Measurements from ENCODE around the gene POLR2H.

Gene POLR2H

DNA sequence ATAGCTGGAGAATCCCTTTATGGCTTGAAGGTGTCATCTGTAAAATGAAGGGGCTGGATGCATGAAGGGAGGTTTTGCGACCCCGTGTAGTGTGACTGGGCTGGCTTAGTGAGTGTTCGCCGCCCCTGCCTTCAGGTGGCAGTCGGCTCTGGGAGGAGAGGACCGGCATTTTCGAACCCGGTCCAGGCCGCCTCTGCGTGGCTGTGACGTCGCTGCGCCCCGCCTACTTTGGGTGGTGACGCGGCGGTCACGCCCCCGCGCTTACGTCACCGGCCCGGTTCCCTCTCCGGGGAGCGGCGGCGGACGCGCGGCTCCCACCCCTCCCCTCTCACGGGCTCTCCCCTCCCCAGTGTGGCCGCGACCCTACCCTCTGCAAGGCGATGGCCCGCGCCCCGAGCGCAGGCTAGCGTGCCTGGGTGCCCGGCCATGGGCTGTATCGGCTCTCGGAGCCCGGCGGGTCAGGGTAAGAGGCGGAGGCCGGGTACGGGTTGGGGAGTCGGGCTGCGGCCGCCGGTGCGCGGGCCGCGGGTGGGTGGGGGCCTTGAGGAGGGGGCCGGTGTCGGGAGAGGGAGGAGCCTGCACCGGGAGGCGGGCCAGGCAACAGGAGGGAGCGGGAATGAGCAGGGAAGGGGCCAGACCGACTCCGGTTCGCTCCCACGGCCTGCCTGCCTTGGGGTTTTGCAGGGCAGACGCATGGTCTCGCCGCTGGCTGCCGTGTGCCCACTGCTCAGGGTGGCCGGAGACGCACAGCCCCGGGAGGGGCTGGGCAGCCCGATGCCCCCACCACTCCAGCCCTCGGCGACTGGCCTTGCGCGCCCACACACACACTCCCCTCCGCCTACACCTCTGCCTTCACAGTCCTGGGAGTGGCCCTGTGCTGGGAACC, 25.6 kb upstream of the POLR2H start:
- H4K12ac ChIP-seq (ENCODE audit: low read depth, low read length) = peak overlapping the region; percentile 74
- H4K8ac ChIP-seq (ENCODE audit: low read depth, low read length) = peak overlapping the region; percentile 86
- H3K18ac ChIP-seq (ENCODE audit: low read length) = peak overlapping the region; percentile 88
- H2BK12ac ChIP-seq (ENCODE audit: low read length) = no peak overlapping the region
- H3K9ac ChIP-seq (ENCODE audit: low read length) = peak overlapping the region; percentile 85
- H3K27me3 ChIP-seq (ENCODE audit: insufficient read depth, low read length) = no peaks in the 10 kb centered on the region
- peak overlapping the region; percentile 91 for H3K4me3 ChIP-seq (ENCODE audit: low read depth, low read length)
- peaks cover 33 to 41% of the 10 kb centered on the region in 2 experiments for H3K36me3 ChIP-seq (ENCODE audit: control insufficient read depth in 1 of 2, insufficient read depth in 2 of 2, low read length in 2 of 2)
- peak overlapping the region; percentile 8 for H2AK5ac ChIP-seq (ENCODE audit: low read length)
- H3K14ac ChIP-seq (ENCODE audit: low read length) = peak overlapping the region; percentile 81
- H2AFZ ChIP-seq (ENCODE audit: insufficient read depth, low read length, poor library complexity) = peak overlapping the region; percentile 63
- no peak overlapping the region for H3K23ac ChIP-seq (ENCODE audit: low read length)
- peak overlapping the region; percentile 90 for H3K4me2 ChIP-seq (ENCODE audit: low read length)
- peak; percentile 57 to 82 for DNase-seq
- H3K9me3 ChIP-seq (ENCODE audit: insufficient read depth, low read depth, low read length) = peaks cover 5% of the 10 kb centered on the region
- H2BK5ac ChIP-seq (ENCODE audit: low read depth, low read length, poor library complexity) = peak overlapping the region; percentile 68
- peak overlapping the region; percentile 72 for H4K91ac ChIP-seq (ENCODE audit: low read depth, low read length)
- H3K4ac ChIP-seq (ENCODE audit: low read depth, low read length) = peak overlapping the region; percentile 93
- H3K27ac ChIP-seq (ENCODE audit: low read depth, low read length) = peak overlapping the region; percentile 94
- H3K4me1 ChIP-seq (ENCODE audit: control insufficient read depth in 1 of 2, insufficient read depth in 2 of 2, low read length in 2 of 2) = peaks cover 28 to 36% of the 10 kb centered on the region in 2 experiments
- WGBS (ENCODE audit: extremely low coverage, insufficient coverage, insufficient read length) = no CpG with 5 or more reads among the region's 77 CpGs
- H3K79me1 ChIP-seq (ENCODE audit: low read length) = peaks cover 20% of the 10 kb centered on the region
- H2BK120ac ChIP-seq (ENCODE audit: insufficient read depth, low read length, poor library complexity) = peak overlapping the region; percentile 59
- H3K79me2 ChIP-seq (ENCODE audit: control insufficient read depth, insufficient read depth, low read length, poor library complexity) = peaks cover 9% of the 10 kb centered on the region

DNA sequence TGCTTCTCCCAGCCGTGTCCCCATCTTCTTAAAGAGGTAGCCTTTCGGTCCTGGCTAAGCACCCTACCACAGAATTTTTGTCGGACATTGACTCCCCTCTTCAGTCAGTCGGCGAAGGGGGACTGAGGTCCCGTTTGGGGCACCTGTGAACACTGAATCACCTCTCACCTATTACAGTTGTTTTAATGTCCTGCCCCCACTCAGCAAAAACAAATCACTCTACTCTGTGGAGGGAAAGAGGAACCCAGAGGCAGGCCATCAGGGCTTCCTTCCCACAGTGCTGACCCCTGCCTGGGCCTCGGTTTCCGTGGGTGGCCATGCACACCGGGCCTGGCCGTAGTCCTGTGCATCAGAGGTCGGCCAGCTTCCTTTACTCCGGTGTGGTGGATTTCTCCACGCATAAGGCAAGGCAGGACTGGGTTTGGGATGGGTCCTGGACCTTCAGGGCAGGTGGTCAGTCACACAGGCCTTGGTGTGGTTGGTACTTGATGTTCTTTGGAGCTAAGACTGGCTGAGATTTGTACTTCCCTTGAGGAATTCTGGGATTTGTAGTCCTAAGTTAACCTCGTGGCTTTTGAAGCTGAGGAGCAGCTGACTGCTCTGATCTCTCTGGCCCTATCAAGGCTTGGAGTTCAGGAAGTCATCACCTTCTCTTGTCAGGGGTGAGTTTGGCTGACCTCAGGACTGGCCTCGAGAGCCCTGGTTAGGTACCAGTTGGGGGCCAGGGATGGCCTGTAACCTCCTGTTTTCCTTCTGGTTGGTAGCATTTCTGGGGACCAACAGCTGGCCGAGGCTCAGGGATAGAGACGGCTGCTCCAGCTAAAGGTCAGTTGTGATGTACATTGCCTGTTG, 24.7 kb upstream of the POLR2H start:
- Histone ChIP-seq H3K4ac (ENCODE audit: low read depth, low read length) (peak overlapping the region; percentile 93), H3K79me1 (ENCODE audit: low read length) (peaks cover 20% of the 10 kb centered on the region), H3K27ac (ENCODE audit: low read depth, low read length) (peak overlapping the region; percentile 94), H3K27me3 (ENCODE audit: insufficient read depth, low read length) (no peaks in the 10 kb centered on the region), H2AK5ac (ENCODE audit: low read length) (peak overlapping the region; percentile 8), H2BK5ac (ENCODE audit: low read depth, low read length, poor library complexity) (peak overlapping the region; percentile 68), H3K4me2 (ENCODE audit: low read length) (peak overlapping the region; percentile 90), H3K18ac (ENCODE audit: low read length) (peak overlapping the region; percentile 85), H4K8ac (ENCODE audit: low read depth, low read length) (peak overlapping the region; percentile 86), H3K23ac (ENCODE audit: low read length) (no peak overlapping the region), H3K36me3 (ENCODE audit: control insufficient read depth in 1 of 2, insufficient read depth in 2 of 2, low read length in 2 of 2) (peaks cover 24 to 32% of the 10 kb centered on the region in 2 experiments), H3K4me1 (ENCODE audit: control insufficient read depth in 1 of 2, insufficient read depth in 2 of 2, low read length in 2 of 2) (peaks cover 24 to 33% of the 10 kb centered on the region in 2 experiments), H3K4me3 (ENCODE audit: low read depth, low read length) (peak overlapping the region; percentile 91), H3K9ac (ENCODE audit: low read length) (peak overlapping the region; percentile 85), H3K79me2 (ENCODE audit: control insufficient read depth, insufficient read depth, low read length, poor library complexity) (peaks cover 9% of the 10 kb centered on the region), H2BK12ac (ENCODE audit: low read length) (no peak overlapping the region), H4K91ac (ENCODE audit: low read depth, low read length) (peak overlapping the region; percentile 72), H3K14ac (ENCODE audit: low read length) (peak overlapping the region; percentile 81), H3K9me3 (ENCODE audit: insufficient read depth, low read depth, low read length) (peaks cover 5% of the 10 kb centered on the region), H2BK120ac (ENCODE audit: insufficient read depth, low read length, poor library complexity) (peak overlapping the region; percentile 26), H4K12ac (ENCODE audit: low read depth, low read length) (peak overlapping the region; percentile 74), H2AFZ (ENCODE audit: insufficient read depth, low read length, poor library complexity) (peak overlapping the region; percentile 63)
- DNase-seq = no peak
- no CpG with 5 or more reads among the region's 17 CpGs for WGBS (ENCODE audit: extremely low coverage, insufficient coverage, insufficient read length)

DNA sequence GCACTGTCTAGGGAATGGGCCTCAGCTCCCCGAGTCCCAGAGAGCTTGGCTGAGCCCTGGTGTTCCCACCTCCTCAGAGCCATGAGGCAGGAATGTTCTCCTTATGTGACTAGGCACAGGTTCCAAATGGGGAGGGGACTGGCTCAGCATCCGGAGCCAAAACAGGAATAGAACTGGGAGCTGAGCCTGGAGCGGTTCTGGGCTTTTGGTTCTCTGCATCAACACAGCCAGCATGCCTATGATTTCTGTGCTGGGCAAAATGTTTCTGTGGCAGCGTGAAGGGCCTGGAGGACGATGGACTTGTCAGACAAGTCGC, 24.2 kb upstream of the POLR2H start, which contains the start of gene FAM131A:
Gene FAM131A (plus strand): TSS at position 202 of the 316 bp plus-strand sequence. CDS start 31 bp downstream, at position 233.
- H2BK12ac ChIP-seq (ENCODE audit: low read length) = no peak within 1 kb of the TSS
- peaks cover 20% of the 10 kb centered on the region for H3K79me1 ChIP-seq (ENCODE audit: low read length)
- H2BK5ac ChIP-seq (ENCODE audit: low read depth, low read length, poor library complexity) = peak within 1 kb of the TSS; percentile 42
- peak within 1 kb of the TSS; percentile 63 for H2AFZ ChIP-seq (ENCODE audit: insufficient read depth, low read length, poor library complexity)
- no peak for DNase-seq
- H3K36me3 ChIP-seq (ENCODE audit: control insufficient read depth in 1 of 2, insufficient read depth in 2 of 2, low read length in 2 of 2) = peaks cover 22 to 29% of the 10 kb centered on the region in 2 experiments
- WGBS (ENCODE audit: extremely low coverage, insufficient coverage, insufficient read length) = no CpG with 5 or more reads among the region's 6 CpGs
- no peak within 1 kb of the TSS for H3K23ac ChIP-seq (ENCODE audit: low read length)
- H3K4me2 ChIP-seq (ENCODE audit: low read length) = peak within 1 kb of the TSS; percentile 90
- H4K12ac ChIP-seq (ENCODE audit: low read depth, low read length) = peak within 1 kb of the TSS; percentile 74
- peak within 1 kb of the TSS; percentile 85 for H3K9ac ChIP-seq (ENCODE audit: low read length)
- H3K27ac ChIP-seq (ENCODE audit: low read depth, low read length) = peak within 1 kb of the TSS; percentile 94
- peak within 1 kb of the TSS; percentile 72 for H4K91ac ChIP-seq (ENCODE audit: low read depth, low read length)
- peak within 1 kb of the TSS; percentile 81 for H3K14ac ChIP-seq (ENCODE audit: low read length)
- peaks cover 3% of the 10 kb centered on the region for H3K9me3 ChIP-seq (ENCODE audit: insufficient read depth, low read depth, low read length)
- H3K4me3 ChIP-seq (ENCODE audit: low read depth, low read length) = peak within 1 kb of the TSS; percentile 91
- peaks cover 20 to 28% of the 10 kb centered on the region in 2 experiments for H3K4me1 ChIP-seq (ENCODE audit: control insufficient read depth in 1 of 2, insufficient read depth in 2 of 2, low read length in 2 of 2)
- peak within 1 kb of the TSS; percentile 86 for H4K8ac ChIP-seq (ENCODE audit: low read depth, low read length)
- H2BK120ac ChIP-seq (ENCODE audit: insufficient read depth, low read length, poor library complexity) = peak within 1 kb of the TSS; percentile 26
- H3K18ac ChIP-seq (ENCODE audit: low read length) = peak within 1 kb of the TSS; percentile 85
- H3K4ac ChIP-seq (ENCODE audit: low read depth, low read length) = peak within 1 kb of the TSS; percentile 93
- peak within 1 kb of the TSS; percentile 8 for H2AK5ac ChIP-seq (ENCODE audit: low read length)
- H3K79me2 ChIP-seq (ENCODE audit: control insufficient read depth, insufficient read depth, low read length, poor library complexity) = peaks cover 9% of the 10 kb centered on the region
- H3K27me3 ChIP-seq (ENCODE audit: insufficient read depth, low read length) = no peaks in the 10 kb centered on the region

DNA sequence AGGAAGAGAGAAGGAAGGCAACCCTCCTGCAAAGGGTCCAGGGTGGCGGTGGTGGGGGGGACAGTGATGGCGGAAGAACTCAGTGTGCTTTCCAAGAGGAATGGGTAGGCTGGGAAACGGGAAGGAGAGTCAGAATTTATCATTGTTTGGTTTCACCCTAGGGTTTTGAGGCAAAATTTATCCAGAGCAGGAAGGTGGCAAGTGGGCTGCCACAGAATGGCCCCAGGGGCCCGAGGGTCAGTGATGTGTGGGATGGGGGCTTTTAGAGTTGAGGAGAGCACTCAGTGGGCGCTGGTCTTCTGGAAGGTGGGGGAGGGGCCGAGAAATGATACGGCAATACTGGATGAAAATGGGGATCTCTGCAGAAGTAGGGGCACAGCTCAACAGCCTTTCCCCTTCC, 23.5 kb upstream of the POLR2H start:
- no CpG with 5 or more reads among the region's 7 CpGs for WGBS (ENCODE audit: extremely low coverage, insufficient coverage, insufficient read length)
- Histone ChIP-seq H3K36me3 (ENCODE audit: control insufficient read depth in 1 of 2, insufficient read depth in 2 of 2, low read length in 2 of 2) (peaks cover 22 to 29% of the 10 kb centered on the region in 2 experiments), H4K12ac (ENCODE audit: low read depth, low read length) (no peak overlapping the region), H3K4me1 (ENCODE audit: control insufficient read depth in 1 of 2, insufficient read depth in 2 of 2, low read length in 2 of 2) (peaks cover 15 to 23% of the 10 kb centered on the region in 2 experiments), H3K27me3 (ENCODE audit: insufficient read depth, low read length) (no peaks in the 10 kb centered on the region), H3K27ac (ENCODE audit: low read depth, low read length) (no peak overlapping the region), H3K23ac (ENCODE audit: low read length) (no peak overlapping the region), H2AFZ (ENCODE audit: insufficient read depth, low read length, poor library complexity) (no peak overlapping the region), H3K9ac (ENCODE audit: low read length) (no peak overlapping the region), H2AK5ac (ENCODE audit: low read length) (no peak overlapping the region), H3K79me1 (ENCODE audit: low read length) (peaks cover 15% of the 10 kb centered on the region), H3K4me3 (ENCODE audit: low read depth, low read length) (no peak overlapping the region), H3K9me3 (ENCODE audit: insufficient read depth, low read depth, low read length) (peaks cover 3% of the 10 kb centered on the region), H3K4me2 (ENCODE audit: low read length) (no peak overlapping the region), H3K18ac (ENCODE audit: low read length) (no peak overlapping the region), H2BK5ac (ENCODE audit: low read depth, low read length, poor library complexity) (no peak overlapping the region), H2BK12ac (ENCODE audit: low read length) (no peak overlapping the region), H2BK120ac (ENCODE audit: insufficient read depth, low read length, poor library complexity) (no peak overlapping the region), H3K4ac (ENCODE audit: low read depth, low read length) (peak overlapping the region; percentile 2), H4K8ac (ENCODE audit: low read depth, low read length) (no peak overlapping the region), H3K79me2 (ENCODE audit: control insufficient read depth, insufficient read depth, low read length, poor library complexity) (peaks cover 9% of the 10 kb centered on the region), H3K14ac (ENCODE audit: low read length) (no peak overlapping the region), H4K91ac (ENCODE audit: low read depth, low read length) (no peak overlapping the region)
- DNase-seq = no peak

All from trophoblast cell (in vitro differentiated cells and primary cell).